Measurements from ENCODE around the gene ZNF648. TPM values are rescaled to one million over a fixed set of nuclear protein-coding genes. Genes with fewer than 3 reads are reported as not detected.
"Not testable (repeated sequence)": the region's sequence is repeated elsewhere in the genome, so short reads cannot be mapped to it uniquely, and the experiment has no call there.

The ZNF648 gene
- polyA plus RNA-seq, 4 donors: 0.01 TPM; not detected in 3

- H3K36me3 ChIP-seq (ENCODE audit: control insufficient read depth in 3 of 3, insufficient read depth in 2 of 3, low read depth in 1 of 3, low read length in 3 of 3); H3K4me1 ChIP-seq (ENCODE audit: control insufficient read depth in 3 of 3, insufficient read depth in 2 of 3, low read depth in 1 of 3, low read length in 2 of 3); H3K27ac ChIP-seq (ENCODE audit: low read depth in 1 of 3, low read length in 2 of 3); H3K27me3 ChIP-seq (ENCODE audit: control insufficient read depth in 3 of 3, insufficient read depth in 3 of 3, low read length in 3 of 3); H3K4me3 ChIP-seq (ENCODE audit: low read depth in 1 of 3, low read length in 3 of 3); H3K9me3 ChIP-seq (ENCODE audit: control insufficient read depth in 2 of 2, insufficient read depth in 1 of 2, low read depth in 1 of 2, low read length in 1 of 2); DNase-seq; FAIRE-seq: not testable (repeated sequence)
- 79 to 86% (median 82%) methylated on average over 5 of the region's 5 CpGs for WGBS, 3 donors
These were observed 33.0 kb upstream of the ZNF648 start for GRCh38 chr1:182094514-182095005.

- 89 to 96% (median 91%) methylated on average over 1 of the region's 1 CpG for WGBS, 3 donors
- H3K36me3 ChIP-seq (ENCODE audit: control insufficient read depth in 3 of 3, insufficient read depth in 2 of 3, low read depth in 1 of 3, low read length in 3 of 3): no peaks in the 10 kb centered on the region
- H3K9me3 ChIP-seq (ENCODE audit: control insufficient read depth in 2 of 2, insufficient read depth in 1 of 2, low read depth in 1 of 2, low read length in 1 of 2): no peaks in the 10 kb centered on the region
- H3K27ac ChIP-seq (ENCODE audit: low read depth in 1 of 3, low read length in 2 of 3): no peak overlapping the region
- H3K4me1 ChIP-seq (ENCODE audit: control insufficient read depth in 3 of 3, insufficient read depth in 2 of 3, low read depth in 1 of 3, low read length in 2 of 3): no peaks in the 10 kb centered on the region
- peaks cover 0 to 5% (median 0%) of the 10 kb centered on the region in 3 donors for H3K27me3 ChIP-seq (ENCODE audit: control insufficient read depth in 3 of 3, insufficient read depth in 3 of 3, low read length in 3 of 3)
- FAIRE-seq (no peak), DNase-seq (no peak)
- H3K4me3 ChIP-seq (ENCODE audit: low read depth in 1 of 3, low read length in 3 of 3): no peak overlapping the region
These were observed 32.3 kb upstream of the ZNF648 start for GRCh38 chr1:182093781-182094180.

- DNase-seq: no peak
- H3K27ac ChIP-seq (ENCODE audit: low read depth in 1 of 3, low read length in 2 of 3): no peak overlapping the region
- peaks cover 0 to 2% (median 0%) of the 10 kb centered on the region in 3 donors for H3K27me3 ChIP-seq (ENCODE audit: control insufficient read depth in 3 of 3, insufficient read depth in 3 of 3, low read length in 3 of 3)
- H3K36me3 ChIP-seq (ENCODE audit: control insufficient read depth in 3 of 3, insufficient read depth in 2 of 3, low read depth in 1 of 3, low read length in 3 of 3): no peaks in the 10 kb centered on the region
- WGBS, 3 donors: 79 to 84% (median 83%) methylated on average over 5 of the region's 5 CpGs
- H3K4me1 ChIP-seq (ENCODE audit: control insufficient read depth in 3 of 3, insufficient read depth in 2 of 3, low read depth in 1 of 3, low read length in 2 of 3): no peaks in the 10 kb centered on the region
- H3K9me3 ChIP-seq (ENCODE audit: control insufficient read depth in 2 of 2, insufficient read depth in 1 of 2, low read depth in 1 of 2, low read length in 1 of 2): no peaks in the 10 kb centered on the region
- no peak overlapping the region for H3K4me3 ChIP-seq (ENCODE audit: low read depth in 1 of 3, low read length in 3 of 3)
- FAIRE-seq: no peak
These were observed 30.8 kb upstream of the ZNF648 start for GRCh38 chr1:182092336-182092735.

GRCh38 chr1:182091083-182091482 is 29.6 kb upstream of the ZNF648 start:
- H3K4me1 ChIP-seq (ENCODE audit: control insufficient read depth in 3 of 3, insufficient read depth in 2 of 3, low read depth in 1 of 3, low read length in 2 of 3): no peaks in the 10 kb centered on the region
- no peaks in the 10 kb centered on the region for H3K27me3 ChIP-seq (ENCODE audit: control insufficient read depth in 3 of 3, insufficient read depth in 3 of 3, low read length in 3 of 3)
- H3K27ac ChIP-seq (ENCODE audit: low read depth in 1 of 3, low read length in 2 of 3): no peak overlapping the region
- H3K4me3 ChIP-seq (ENCODE audit: low read depth in 1 of 3, low read length in 3 of 3): no peak overlapping the region
- H3K9me3 ChIP-seq (ENCODE audit: control insufficient read depth in 2 of 2, insufficient read depth in 1 of 2, low read depth in 1 of 2, low read length in 1 of 2): no peaks in the 10 kb centered on the region
- H3K36me3 ChIP-seq (ENCODE audit: control insufficient read depth in 3 of 3, insufficient read depth in 2 of 3, low read depth in 1 of 3, low read length in 3 of 3): no peaks in the 10 kb centered on the region
- DNase-seq (no peak), FAIRE-seq (no peak)
- WGBS, 3 donors: 35 to 68% (median 42%) methylated on average over 2 of the region's 2 CpGs

- H3K4me1 ChIP-seq (ENCODE audit: control insufficient read depth in 3 of 3, insufficient read depth in 2 of 3, low read depth in 1 of 3, low read length in 2 of 3): no peaks in the 10 kb centered on the region
- no peaks in the 10 kb centered on the region for H3K27me3 ChIP-seq (ENCODE audit: control insufficient read depth in 3 of 3, insufficient read depth in 3 of 3, low read length in 3 of 3)
- no peak for DNase-seq
- no peaks in the 10 kb centered on the region for H3K9me3 ChIP-seq (ENCODE audit: control insufficient read depth in 2 of 2, insufficient read depth in 1 of 2, low read depth in 1 of 2, low read length in 1 of 2)
- no peak for FAIRE-seq
- no peak overlapping the region for H3K4me3 ChIP-seq (ENCODE audit: low read depth in 1 of 3, low read length in 3 of 3)
- no peak overlapping the region for H3K27ac ChIP-seq (ENCODE audit: low read depth in 1 of 3, low read length in 2 of 3)
- WGBS, 3 donors: 58 to 81% (median 67%) methylated on average over 6 of the region's 6 CpGs
- H3K36me3 ChIP-seq (ENCODE audit: control insufficient read depth in 3 of 3, insufficient read depth in 2 of 3, low read depth in 1 of 3, low read length in 3 of 3): no peaks in the 10 kb centered on the region
These were observed 26.3 kb upstream of the ZNF648 start for GRCh38 chr1:182087719-182088350.

- no peaks in the 10 kb centered on the region for H3K27me3 ChIP-seq (ENCODE audit: control insufficient read depth in 3 of 3, insufficient read depth in 3 of 3, low read length in 3 of 3)
- WGBS, 3 donors: 64 to 87% (median 79%) methylated on average over 2 of the region's 2 CpGs
- no peaks in the 10 kb centered on the region for H3K9me3 ChIP-seq (ENCODE audit: control insufficient read depth in 2 of 2, insufficient read depth in 1 of 2, low read depth in 1 of 2, low read length in 1 of 2)
- H3K36me3 ChIP-seq (ENCODE audit: control insufficient read depth in 3 of 3, insufficient read depth in 2 of 3, low read depth in 1 of 3, low read length in 3 of 3): no peaks in the 10 kb centered on the region
- H3K4me3 ChIP-seq (ENCODE audit: low read depth in 1 of 3, low read length in 3 of 3): no peak overlapping the region
- FAIRE-seq (no peak), DNase-seq (no peak)
- no peaks in the 10 kb centered on the region for H3K4me1 ChIP-seq (ENCODE audit: control insufficient read depth in 3 of 3, insufficient read depth in 2 of 3, low read depth in 1 of 3, low read length in 2 of 3)
- H3K27ac ChIP-seq (ENCODE audit: low read depth in 1 of 3, low read length in 2 of 3): no peak overlapping the region
These were observed 25.8 kb upstream of the ZNF648 start for GRCh38 chr1:182087304-182087703.

- Histone ChIP-seq H3K9me3 (ENCODE audit: control insufficient read depth in 2 of 2, insufficient read depth in 1 of 2, low read depth in 1 of 2, low read length in 1 of 2) (no peaks in the 10 kb centered on the region), H3K27ac (ENCODE audit: low read depth in 1 of 3, low read length in 2 of 3) (no peak overlapping the region), H3K4me3 (ENCODE audit: low read depth in 1 of 3, low read length in 3 of 3) (no peak overlapping the region), H3K27me3 (ENCODE audit: control insufficient read depth in 3 of 3, insufficient read depth in 3 of 3, low read length in 3 of 3) (no peaks in the 10 kb centered on the region), H3K4me1 (ENCODE audit: control insufficient read depth in 3 of 3, insufficient read depth in 2 of 3, low read depth in 1 of 3, low read length in 2 of 3) (no peaks in the 10 kb centered on the region), H3K36me3 (ENCODE audit: control insufficient read depth in 3 of 3, insufficient read depth in 2 of 3, low read depth in 1 of 3, low read length in 3 of 3) (no peaks in the 10 kb centered on the region)
- 88 to 91% (median 90%) methylated on average over 7 of the region's 7 CpGs for WGBS, 3 donors
- DNase-seq (no peak), FAIRE-seq (no peak)
These were observed 25.1 kb upstream of the ZNF648 start for GRCh38 chr1:182086620-182087019.

GRCh38 chr1:182086136-182086535 is 24.6 kb upstream of the ZNF648 start:
- Histone ChIP-seq H3K4me3 (ENCODE audit: low read depth in 1 of 3, low read length in 3 of 3) (no peak overlapping the region), H3K27ac (ENCODE audit: low read depth in 1 of 3, low read length in 2 of 3) (no peak overlapping the region), H3K36me3 (ENCODE audit: control insufficient read depth in 3 of 3, insufficient read depth in 2 of 3, low read depth in 1 of 3, low read length in 3 of 3) (no peaks in the 10 kb centered on the region), H3K27me3 (ENCODE audit: control insufficient read depth in 3 of 3, insufficient read depth in 3 of 3, low read length in 3 of 3) (no peaks in the 10 kb centered on the region), H3K9me3 (ENCODE audit: control insufficient read depth in 2 of 2, insufficient read depth in 1 of 2, low read depth in 1 of 2, low read length in 1 of 2) (no peaks in the 10 kb centered on the region), H3K4me1 (ENCODE audit: control insufficient read depth in 3 of 3, insufficient read depth in 2 of 3, low read depth in 1 of 3, low read length in 2 of 3) (no peaks in the 10 kb centered on the region)
- DNase-seq (no peak), FAIRE-seq (no peak)
- WGBS, 3 donors: 86 to 94% (median 87%) methylated on average over 8 of the region's 8 CpGs

- DNase-seq: no peak
- no peaks in the 10 kb centered on the region for H3K36me3 ChIP-seq (ENCODE audit: control insufficient read depth in 3 of 3, insufficient read depth in 2 of 3, low read depth in 1 of 3, low read length in 3 of 3)
- 93 to 95% (median 94%) methylated on average over 6 of the region's 6 CpGs for WGBS, 3 donors
- H3K27ac ChIP-seq (ENCODE audit: low read depth in 1 of 3, low read length in 2 of 3): no peak overlapping the region
- no peaks in the 10 kb centered on the region for H3K9me3 ChIP-seq (ENCODE audit: control insufficient read depth in 2 of 2, insufficient read depth in 1 of 2, low read depth in 1 of 2, low read length in 1 of 2)
- no peak for FAIRE-seq
- no peak overlapping the region for H3K4me3 ChIP-seq (ENCODE audit: low read depth in 1 of 3, low read length in 3 of 3)
- no peaks in the 10 kb centered on the region for H3K4me1 ChIP-seq (ENCODE audit: control insufficient read depth in 3 of 3, insufficient read depth in 2 of 3, low read depth in 1 of 3, low read length in 2 of 3)
- H3K27me3 ChIP-seq (ENCODE audit: control insufficient read depth in 3 of 3, insufficient read depth in 3 of 3, low read length in 3 of 3): no peaks in the 10 kb centered on the region
These were observed 24.2 kb upstream of the ZNF648 start for GRCh38 chr1:182085726-182086125.

Measured in small intestine (tissue), 7 donors.